Endothelial cell (in vitro differentiated cells): ENCODE data around the gene ACE2. TPM values are rescaled to one million over a fixed set of nuclear protein-coding genes. Genes with fewer than 3 reads are reported as not detected.

Experiments used
- DNase-seq: peaks from one replicate; pipeline ENCODE4 v3.0.0; 2021; ENCODE audit warnings: low spot score
- H3K27ac Mint-ChIP-seq: one replicate; pipeline ENCODE4 v1.8.0; 2021; ENCODE audit warnings: mixed read lengths, inconsistent platforms; ENCODE audit not compliant: unreplicated experiment
- H3K27me3 Mint-ChIP-seq: one replicate; pipeline ENCODE4 v1.8.0; 2021; ENCODE audit warnings: mild to moderate bottlenecking, moderate library complexity, mixed read lengths, inconsistent platforms; ENCODE audit not compliant: unreplicated experiment
- H3K36me3 Mint-ChIP-seq: one replicate; pipeline ENCODE4 v1.8.0; 2021; ENCODE audit warnings: mild to moderate bottlenecking, low read depth, mixed read lengths, inconsistent platforms; ENCODE audit not compliant: unreplicated experiment
- H3K4me1 Mint-ChIP-seq: one replicate; pipeline ENCODE4 v1.8.0; 2021; ENCODE audit warnings: mild to moderate bottlenecking, mixed read lengths, inconsistent platforms; ENCODE audit not compliant: unreplicated experiment
- H3K4me3 Mint-ChIP-seq: one replicate; pipeline ENCODE4 v1.8.0; 2021; ENCODE audit warnings: mild to moderate bottlenecking, mixed read lengths, inconsistent platforms; ENCODE audit not compliant: unreplicated experiment
- H3K9me3 Mint-ChIP-seq: one replicate; pipeline ENCODE4 v1.8.0; 2021; ENCODE audit warnings: mixed read lengths, inconsistent platforms; ENCODE audit not compliant: unreplicated experiment
- total RNA-seq: library from RNA; stranded (reverse); fragmentation: NEBNext Ultra II Directional; extraction: Animal tissue kit (Norgen Biotek cat#: 25700); gene quantifications from one replicate; pipeline ENCODE4 v1.2.1, GENCODE V29; 2021; ENCODE audit not compliant: unreplicated experiment
- TF ChIP-seq, protein P1 (sequence below): fragments of 200-600 bp; sonication (generic); IDR thresholded peaks from one replicate; pipeline ENCODE4 v1.5.0; 2021; ENCODE audit warnings: antibody characterized with exemption; ENCODE audit not compliant: unreplicated experiment

The ACE2 gene
- total RNA-seq, 1 donor from 2014 or later: not detected

DNA sequence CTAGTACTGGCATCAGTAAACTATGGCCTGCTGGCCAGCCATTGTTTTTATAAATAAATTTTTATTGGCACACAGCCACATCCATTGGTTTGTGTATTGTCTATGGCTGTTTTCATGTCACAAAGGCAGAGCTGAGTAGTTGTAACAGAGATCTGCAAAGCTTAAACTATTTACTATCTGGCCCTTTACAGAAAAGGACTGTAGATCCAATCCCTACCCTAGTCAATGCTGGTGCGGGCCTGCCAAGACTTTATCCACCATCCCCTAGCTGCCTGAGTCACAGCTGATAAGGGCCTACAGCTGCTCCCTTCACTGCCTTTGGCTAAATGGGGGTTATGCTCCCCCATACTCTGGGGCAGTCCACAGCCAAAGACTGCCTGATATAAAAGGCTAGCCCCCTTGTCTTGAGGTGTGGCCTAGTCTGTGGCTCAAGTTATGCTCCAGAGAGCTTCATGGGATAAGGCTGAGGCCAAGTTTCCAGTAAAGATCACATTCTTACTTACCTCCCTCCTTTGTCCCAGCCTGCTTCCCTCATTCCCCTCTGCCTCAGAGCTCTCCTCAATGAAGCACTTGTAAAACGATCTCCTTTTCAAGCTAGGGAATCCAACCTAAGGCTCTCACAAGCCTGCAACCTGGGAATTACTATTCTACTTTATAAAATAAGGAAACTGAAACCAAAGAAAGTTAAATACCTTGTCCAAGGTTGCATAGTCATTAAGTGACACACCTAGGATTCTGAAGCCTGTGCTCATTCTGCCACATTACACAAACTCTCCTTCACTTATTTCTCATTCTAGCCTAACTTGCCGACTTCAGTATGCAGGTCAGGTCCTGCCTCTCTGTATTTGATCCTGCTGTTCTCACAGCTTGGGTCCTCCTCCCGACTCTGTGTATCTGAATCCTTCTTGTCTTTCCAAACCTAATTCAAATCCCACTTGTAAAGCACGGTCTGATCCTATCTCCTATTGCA lies 20.7 kb downstream of the ACE2 start:
- no peak overlapping the region for H3K27ac Mint-ChIP-seq
- H3K4me3 Mint-ChIP-seq: no peak overlapping the region
- H3K9me3 Mint-ChIP-seq: no peaks in the 10 kb centered on the region
- H3K36me3 Mint-ChIP-seq: no peaks in the 10 kb centered on the region
- H3K27me3 Mint-ChIP-seq: no peaks in the 10 kb centered on the region
- no peak for DNase-seq
- TF ChIP-seq, protein P1, sequence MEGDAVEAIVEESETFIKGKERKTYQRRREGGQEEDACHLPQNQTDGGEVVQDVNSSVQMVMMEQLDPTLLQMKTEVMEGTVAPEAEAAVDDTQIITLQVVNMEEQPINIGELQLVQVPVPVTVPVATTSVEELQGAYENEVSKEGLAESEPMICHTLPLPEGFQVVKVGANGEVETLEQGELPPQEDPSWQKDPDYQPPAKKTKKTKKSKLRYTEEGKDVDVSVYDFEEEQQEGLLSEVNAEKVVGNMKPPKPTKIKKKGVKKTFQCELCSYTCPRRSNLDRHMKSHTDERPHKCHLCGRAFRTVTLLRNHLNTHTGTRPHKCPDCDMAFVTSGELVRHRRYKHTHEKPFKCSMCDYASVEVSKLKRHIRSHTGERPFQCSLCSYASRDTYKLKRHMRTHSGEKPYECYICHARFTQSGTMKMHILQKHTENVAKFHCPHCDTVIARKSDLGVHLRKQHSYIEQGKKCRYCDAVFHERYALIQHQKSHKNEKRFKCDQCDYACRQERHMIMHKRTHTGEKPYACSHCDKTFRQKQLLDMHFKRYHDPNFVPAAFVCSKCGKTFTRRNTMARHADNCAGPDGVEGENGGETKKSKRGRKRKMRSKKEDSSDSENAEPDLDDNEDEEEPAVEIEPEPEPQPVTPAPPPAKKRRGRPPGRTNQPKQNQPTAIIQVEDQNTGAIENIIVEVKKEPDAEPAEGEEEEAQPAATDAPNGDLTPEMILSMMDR: no peak
- no peaks in the 10 kb centered on the region for H3K4me1 Mint-ChIP-seq

DNA sequence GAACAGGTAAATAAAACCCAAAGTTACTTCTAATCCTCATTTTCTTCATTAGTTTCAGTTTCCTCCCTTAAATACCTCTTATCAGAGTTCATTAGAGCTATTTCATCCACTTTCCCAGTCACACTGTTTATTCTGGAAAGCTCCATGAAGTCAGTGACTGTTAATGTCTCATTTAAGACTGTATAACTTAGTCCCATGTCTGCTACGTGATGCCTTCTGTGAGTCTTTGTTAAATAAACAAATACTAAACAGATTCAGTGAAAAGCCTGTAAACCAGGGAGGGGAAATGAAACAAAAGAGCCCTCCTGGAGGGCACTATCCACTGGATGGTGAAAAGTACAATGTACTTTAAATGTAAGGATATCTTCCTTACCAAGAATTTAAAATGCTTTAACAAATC lies 24.7 kb downstream of the ACE2 start:
- Mint-ChIP-seq H3K4me3 (no peak overlapping the region), H3K4me1 (no peaks in the 10 kb centered on the region), H3K36me3 (no peaks in the 10 kb centered on the region), H3K27me3 (no peaks in the 10 kb centered on the region), H3K9me3 (no peaks in the 10 kb centered on the region), H3K27ac (no peak overlapping the region)
- TF ChIP-seq, protein P1: no peak
- DNase-seq: no peak

DNA sequence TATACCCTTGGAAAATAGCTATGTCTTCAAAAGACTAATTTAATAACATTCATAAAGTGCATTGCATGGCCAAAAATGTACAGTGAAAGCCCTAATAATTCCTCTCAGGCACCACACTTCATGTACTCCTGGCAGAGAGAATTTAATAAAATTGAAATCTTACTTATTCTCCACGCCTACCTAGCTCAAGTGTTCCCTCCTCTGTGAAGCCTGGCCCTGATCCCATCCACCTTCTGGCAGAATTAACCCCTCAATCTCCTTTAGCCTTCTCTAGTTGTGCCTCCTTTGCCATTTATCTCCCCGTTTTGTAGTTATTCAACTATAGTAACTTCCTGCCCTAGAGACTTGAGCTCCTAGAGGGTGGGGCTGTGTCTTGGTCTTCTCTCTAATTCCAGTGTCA lies 26.7 kb downstream of the ACE2 start:
- Mint-ChIP-seq H3K4me3 (no peak overlapping the region), H3K36me3 (no peaks in the 10 kb centered on the region), H3K9me3 (no peaks in the 10 kb centered on the region), H3K4me1 (peaks cover 12% of the 10 kb centered on the region), H3K27me3 (no peaks in the 10 kb centered on the region), H3K27ac (no peak overlapping the region)
- TF ChIP-seq, protein P1: no peak
- no peak for DNase-seq

DNA sequence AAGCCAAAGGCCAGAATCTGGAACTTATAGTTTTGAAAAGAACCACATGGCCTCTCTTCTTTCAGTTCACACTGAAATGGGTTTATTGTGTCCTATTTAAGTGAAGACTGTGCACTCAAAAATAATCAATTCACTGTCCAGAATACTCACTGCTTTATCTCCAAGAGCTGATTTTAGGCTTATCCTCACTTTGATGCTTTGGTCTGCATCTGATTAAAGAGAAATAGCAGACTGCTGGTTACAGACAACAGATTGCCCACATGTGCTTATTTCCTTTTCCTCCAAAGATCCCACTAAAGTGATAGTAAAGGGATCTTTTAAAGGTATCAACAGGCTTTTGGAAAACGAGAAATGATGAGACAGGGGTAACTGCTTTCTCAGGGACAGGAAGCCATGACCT lies 30.6 kb downstream of the ACE2 start:
- TF ChIP-seq, protein P1: no peak
- H3K27ac Mint-ChIP-seq: no peak overlapping the region
- peaks cover 43% of the 10 kb centered on the region for H3K4me1 Mint-ChIP-seq
- H3K36me3 Mint-ChIP-seq: no peaks in the 10 kb centered on the region
- peaks cover 6% of the 10 kb centered on the region for H3K27me3 Mint-ChIP-seq
- H3K9me3 Mint-ChIP-seq: no peaks in the 10 kb centered on the region
- H3K4me3 Mint-ChIP-seq: no peak overlapping the region
- DNase-seq: no peak

DNA sequence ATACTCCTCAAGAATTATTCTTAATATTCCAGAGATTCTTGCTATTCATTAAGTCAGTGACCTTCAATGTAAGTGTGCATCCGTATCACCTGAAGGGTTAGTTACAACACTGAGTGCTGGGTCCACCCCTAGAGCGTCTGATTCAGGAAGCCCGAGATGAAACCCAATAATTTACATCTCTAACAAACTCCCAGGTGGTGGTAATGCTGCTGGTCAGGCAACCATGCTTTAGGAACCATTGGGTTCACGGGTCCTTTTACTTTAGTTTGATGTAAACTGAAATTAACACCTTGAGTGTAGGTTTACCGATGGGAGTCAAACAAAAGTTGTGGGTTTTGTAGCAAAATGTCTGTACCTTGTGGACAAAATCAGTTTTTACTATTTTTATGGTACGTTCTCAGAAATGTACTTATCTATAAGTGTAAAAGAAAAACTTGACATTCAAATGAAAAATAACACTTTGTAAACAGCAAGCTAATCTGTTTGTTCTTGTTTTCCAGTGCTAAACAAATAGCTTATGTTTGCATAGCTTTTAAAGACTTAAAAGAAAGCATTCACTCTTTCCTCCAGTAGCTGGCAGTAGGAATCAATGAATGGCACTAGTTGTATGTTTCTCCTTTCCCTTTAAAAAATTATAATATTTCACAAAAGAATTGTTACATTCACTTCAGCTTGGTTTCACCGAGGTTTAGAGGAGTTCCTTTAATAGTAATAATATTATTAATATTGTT lies 32.7 kb downstream of the ACE2 start:
- H3K27ac Mint-ChIP-seq: peak overlapping the region; percentile 91
- no peak overlapping the region for H3K4me3 Mint-ChIP-seq
- TF ChIP-seq, protein P1: no peak

More for the DNA sequence above, 32.7 kb downstream of the ACE2 start:
- H3K4me1 Mint-ChIP-seq: peaks cover 46% of the 10 kb centered on the region
- DNase-seq: no peak
- H3K27me3 Mint-ChIP-seq: peaks cover 6% of the 10 kb centered on the region
- no peaks in the 10 kb centered on the region for H3K9me3 Mint-ChIP-seq
- no peaks in the 10 kb centered on the region for H3K36me3 Mint-ChIP-seq
